ENCODE measurements around the gene PRKAR1B. TPM values are rescaled to one million over a fixed set of nuclear protein-coding genes. Genes with fewer than 3 reads are reported as not detected.

Gene PRKAR1B
- total and polyA plus RNA-seq, 7 donors: 1.4 to 4.6 (median 1.9) TPM

GRCh38 chr7:540997-541396 lies 186.1 kb downstream of the PRKAR1B start:
- no peak for DNase-seq
- TF ChIP-seq CTCF (IDR thresholded peaks at IDR 0.05): no peak
- intact Hi-C loops (cut with DNase I): loop anchor here in 1 of 2 donors (5.0 kb wide), 1 partner anchor 61 kb away; no protein-coding TSS in a partner anchor

GRCh38 chr7:540579-540978 lies 186.5 kb downstream of the PRKAR1B start:
- intact Hi-C loops (cut with DNase I): loop anchor here in 1 of 2 donors (5.0 kb wide), 1 partner anchor 62 kb away; no protein-coding TSS in a partner anchor
- no peak overlapping the region for H3K4me3 ChIP-seq
- peaks cover 0 to 9% (median 0%) of the 10 kb centered on the region in 3 donors for H3K27me3 ChIP-seq (ENCODE audit: insufficient read depth in 3 of 3, low read length in 2 of 3)
- no peaks in the 10 kb centered on the region for H3K9me3 ChIP-seq
- WGBS, 3 donors: 94 to 98% (median 98%) methylated on average over 14 of the region's 14 CpGs
- no peaks in the 10 kb centered on the region for H3K36me3 ChIP-seq (ENCODE audit: insufficient read depth in 1 of 2, low read depth in 1 of 2)
- ATAC-seq: no peak
- no peak for DNase-seq
- no peak overlapping the region for H3K27ac ChIP-seq
- TF ChIP-seq CTCF (IDR thresholded peaks at IDR 0.05): no peak
- H3K4me1 ChIP-seq: no peaks in the 10 kb centered on the region

More at GRCh38 chr7:540997-541396, 186.1 kb downstream of the PRKAR1B start:
- Histone ChIP-seq H3K27ac (no peak overlapping the region), H3K4me3 (no peak overlapping the region), H3K27me3 (ENCODE audit: insufficient read depth in 3 of 3, low read length in 2 of 3) (peaks cover 0 to 9% (median 0%) of the 10 kb centered on the region in 3 donors), H3K36me3 (ENCODE audit: insufficient read depth in 1 of 2, low read depth in 1 of 2) (no peaks in the 10 kb centered on the region), H3K4me1 (no peaks in the 10 kb centered on the region), H3K9me3 (no peaks in the 10 kb centered on the region)
- WGBS, 3 donors: 81 to 87% (median 82%) methylated on average over 10 to 12 of the region's 12 CpGs
- ATAC-seq: no peak

GRCh38 chr7:539731-540411 lies 187.2 kb downstream of the PRKAR1B start:
- H3K4me3 ChIP-seq: no peak overlapping the region
- 78 to 86% (median 82%) methylated on average over 14 to 17 of the region's 17 CpGs for WGBS, 3 donors
- TF ChIP-seq CTCF (IDR thresholded peaks at IDR 0.05): no peak
- intact Hi-C loops (cut with DNase I): loop anchor here in 1 of 2 donors (5.0 kb wide), 1 partner anchor 62 kb away; no protein-coding TSS in a partner anchor
- ATAC-seq (no peak), DNase-seq (no peak)
- H3K27me3 ChIP-seq (ENCODE audit: insufficient read depth in 3 of 3, low read length in 2 of 3): peaks cover 0 to 5% (median 0%) of the 10 kb centered on the region in 3 donors
- no peaks in the 10 kb centered on the region for H3K9me3 ChIP-seq
- no peaks in the 10 kb centered on the region for H3K36me3 ChIP-seq (ENCODE audit: insufficient read depth in 1 of 2, low read depth in 1 of 2)
- H3K4me1 ChIP-seq: no peaks in the 10 kb centered on the region
- no peak overlapping the region for H3K27ac ChIP-seq

GRCh38 chr7:538764-539685 lies 188.1 kb downstream of the PRKAR1B start:
- no peaks in the 10 kb centered on the region for H3K4me1 ChIP-seq
- intact Hi-C loops (cut with DNase I): no loop called here
- peaks cover 0 to 5% (median 0%) of the 10 kb centered on the region in 3 donors for H3K27me3 ChIP-seq (ENCODE audit: insufficient read depth in 3 of 3, low read length in 2 of 3)
- DNase-seq (no peak), ATAC-seq (no peak)
- no peak for TF ChIP-seq CTCF (IDR thresholded peaks at IDR 0.05)
- no peaks in the 10 kb centered on the region for H3K9me3 ChIP-seq
- no peaks in the 10 kb centered on the region for H3K36me3 ChIP-seq (ENCODE audit: insufficient read depth in 1 of 2, low read depth in 1 of 2)
- no peak overlapping the region for H3K4me3 ChIP-seq
- 81 to 88% (median 85%) methylated on average over 36 to 37 of the region's 37 CpGs for WGBS, 3 donors
- no peak overlapping the region for H3K27ac ChIP-seq

Measured in psoas muscle (tissue), 8 donors.